ENCODE data around the gene ZFYVE28.

DNA sequence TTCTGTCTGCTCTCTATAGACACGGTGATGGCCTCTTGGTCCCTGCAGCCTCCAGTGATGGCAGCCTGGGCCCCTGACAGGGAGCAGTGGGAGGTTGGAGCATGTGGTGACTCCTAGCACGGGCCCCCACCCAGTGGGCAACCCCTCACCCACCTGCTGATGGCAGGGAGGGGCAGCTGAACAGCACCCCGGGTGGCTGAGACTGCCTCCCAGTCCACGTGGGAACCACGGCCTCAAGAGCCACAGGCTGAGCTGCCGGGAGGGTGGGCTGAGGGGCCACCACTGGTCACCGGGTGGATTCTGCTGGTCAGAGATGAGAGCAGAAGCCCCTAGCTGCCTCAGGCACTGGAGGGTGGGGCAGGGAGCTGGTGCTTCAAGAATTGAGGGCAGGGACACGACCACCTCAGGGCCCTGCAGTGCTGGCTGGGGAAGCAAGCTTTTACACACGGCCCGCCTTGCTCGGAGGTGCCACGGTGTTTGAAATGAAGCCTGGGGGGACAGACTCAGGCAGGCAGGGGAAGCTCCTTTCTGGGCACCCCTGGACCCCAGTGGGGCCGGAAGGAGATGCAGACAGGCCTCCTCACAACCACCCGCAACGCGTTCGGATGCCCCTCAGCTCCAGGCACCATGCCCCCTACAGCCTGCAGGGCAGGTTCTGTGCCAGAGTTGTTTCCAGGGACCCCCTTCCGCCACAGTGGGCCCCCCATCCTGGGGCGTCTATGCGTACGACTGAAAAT, 170.2 kb downstream of the ZFYVE28 start:
- TF ChIP-seq, protein P1, sequence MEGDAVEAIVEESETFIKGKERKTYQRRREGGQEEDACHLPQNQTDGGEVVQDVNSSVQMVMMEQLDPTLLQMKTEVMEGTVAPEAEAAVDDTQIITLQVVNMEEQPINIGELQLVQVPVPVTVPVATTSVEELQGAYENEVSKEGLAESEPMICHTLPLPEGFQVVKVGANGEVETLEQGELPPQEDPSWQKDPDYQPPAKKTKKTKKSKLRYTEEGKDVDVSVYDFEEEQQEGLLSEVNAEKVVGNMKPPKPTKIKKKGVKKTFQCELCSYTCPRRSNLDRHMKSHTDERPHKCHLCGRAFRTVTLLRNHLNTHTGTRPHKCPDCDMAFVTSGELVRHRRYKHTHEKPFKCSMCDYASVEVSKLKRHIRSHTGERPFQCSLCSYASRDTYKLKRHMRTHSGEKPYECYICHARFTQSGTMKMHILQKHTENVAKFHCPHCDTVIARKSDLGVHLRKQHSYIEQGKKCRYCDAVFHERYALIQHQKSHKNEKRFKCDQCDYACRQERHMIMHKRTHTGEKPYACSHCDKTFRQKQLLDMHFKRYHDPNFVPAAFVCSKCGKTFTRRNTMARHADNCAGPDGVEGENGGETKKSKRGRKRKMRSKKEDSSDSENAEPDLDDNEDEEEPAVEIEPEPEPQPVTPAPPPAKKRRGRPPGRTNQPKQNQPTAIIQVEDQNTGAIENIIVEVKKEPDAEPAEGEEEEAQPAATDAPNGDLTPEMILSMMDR (conservative IDR thresholded peaks at IDR 0.05 in 1 of 2, IDR thresholded peaks at IDR 0.05 in 1 of 2; ENCODE audit: extremely low read depth in 1 of 2, insufficient read depth in 1 of 2, low read depth in 1 of 2, low read length in 2 of 2): no peak
- no peak for TF ChIP-seq EZH2 (IDR thresholded peaks at IDR 0.05; ENCODE audit: borderline replicate concordance, low read length)

All from mammary epithelial cell (primary cell).